K562 (cell line): Measurements from ENCODE around the gene PRR7. TPM values are rescaled to one million over a fixed set of nuclear protein-coding genes. Genes with fewer than 3 reads are reported as not detected.
A peak's percentile ranks its signal among the peaks of the same experiment; 100 is the strongest.

Experiments used
- ATAC-seq: fragments of 200-7000 bp; cut with Tn5 transposase; 3 replicates; pipeline ENCODE4 v1.9.1; 2020; ENCODE audit warnings: moderate library complexity
- BruUV-seq: library from RNA; stranded (reverse); fragments of 400-500 nt; replicated peaks from 2 replicates; lab custom pipeline; 2021; lab: Mats Ljungman, UMichigan
- CTCF ChIA-PET: fragments of 300-600 bp; formaldehyde crosslinking; extraction: SDS; loops from one replicate; lab custom pipeline; 2021; ENCODE audit warnings: low intra/inter-chr PET ratio; lab: Yijun Ruan, JAX
- POLR2A ChIA-PET: fragments of 300-600, 350-650 bp; sonication (Branson Sonifier 250); formaldehyde crosslinking; extraction: SDS; loops from one replicate; lab custom pipeline; 2021; ENCODE audit warnings: antibody characterized with exemption, inconsistent platforms; lab: Yijun Ruan, JAX
- DNase-seq, 4 experiments: peaks; one replicate each; pipeline versions ENCODE4 v3.0.0 to v3.0.0-alpha.2; 2011 to 2018; ENCODE audit warnings: low spot score in 3 of 4, mixed read lengths in 3 of 4; ENCODE audit errors: extremely low read depth in 1 of 4
- FAIRE-seq: peaks from 2 replicates; lab custom pipeline; 2011; peaks lifted over from hg19 to GRCh38; lab: Jason Lieb, UNC
- H2AFZ ChIP-seq: 2 replicates; pipeline ENCODE4 v1.6.0; 2011; ENCODE audit warnings: low read depth, low read length, control low read depth, inconsistent platforms
- H3K27ac ChIP-seq: fragments of 200-600 bp; 3 replicates; pipeline ENCODE4 v1.8.0; 2011; ENCODE audit warnings: low read depth, mild to moderate bottlenecking, control low read depth, inconsistent platforms, low read length, moderate library complexity, mixed read lengths; ENCODE audit errors: extremely low read depth
- H3K27me3 ChIP-seq, 2 experiments: fragments of 300-600 bp in 1 of 2; 2 replicates in 1 of 2; 3 replicates in 1 of 2; pipeline versions ENCODE4 v1.6.0 to v1.8.0; 2011; ENCODE audit warnings: inconsistent platforms in 2 of 2, low read length in 2 of 2, mild to moderate bottlenecking in 1 of 2, mixed read lengths in 1 of 2, moderate library complexity in 1 of 2; ENCODE audit not compliant: control insufficient read depth in 2 of 2, insufficient read depth in 2 of 2
- H3K36me3 ChIP-seq: fragments of 300-600 bp; 3 replicates; pipeline ENCODE4 v1.8.0; 2011; ENCODE audit warnings: mild to moderate bottlenecking, low read length, inconsistent platforms; ENCODE audit not compliant: control insufficient read depth, insufficient read depth
- H3K4me1 ChIP-seq, 2 experiments: fragments of 200-600 bp in 1 of 2; replicated peaks in 1 of 2; 2 replicates in 1 of 2; 3 replicates in 1 of 2; pipeline versions ENCODE4 v1.5.1 to v1.8.0; 2011; ENCODE audit warnings: inconsistent platforms in 2 of 2, low read length in 2 of 2, mild to moderate bottlenecking in 1 of 2, mixed read lengths in 1 of 2, moderate library complexity in 1 of 2; ENCODE audit not compliant: control insufficient read depth in 2 of 2, insufficient read depth in 2 of 2
- H3K4me2 ChIP-seq: 2 replicates; pipeline ENCODE4 v1.6.1; 2011; ENCODE audit warnings: low read length, control low read depth, inconsistent platforms, mixed read lengths; ENCODE audit not compliant: insufficient read depth
- H3K4me3 ChIP-seq: fragments of 200-600 bp; sonication (generic), shearing (Covaris generic); 2 replicates; pipeline ENCODE4 v1.5.1; 2016; ENCODE audit warnings: control low read depth, inconsistent platforms
- H3K79me2 ChIP-seq: fragments of 200-600 bp; 3 replicates; pipeline ENCODE4 v1.8.0; 2011; ENCODE audit warnings: low read length, inconsistent platforms; ENCODE audit not compliant: control insufficient read depth, insufficient read depth
- H3K9ac ChIP-seq, 2 experiments: 2 replicates each; pipeline versions ENCODE4 v1.6.0 to v1.6.1; 2011; ENCODE audit warnings: low read depth in 2 of 2, low read length in 2 of 2, control low read depth in 1 of 2, inconsistent platforms in 1 of 2, mild to moderate bottlenecking in 1 of 2, mixed read lengths in 1 of 2; ENCODE audit not compliant: insufficient read depth in 1 of 2
- H3K9me1 ChIP-seq: one replicate; pipeline ENCODE4 v1.6.0; 2011; ENCODE audit warnings: inconsistent platforms, mild to moderate bottlenecking, low read length, moderate library complexity; ENCODE audit not compliant: control insufficient read depth, insufficient read depth
- H3K9me3 ChIP-seq: replicated peaks from 2 replicates; pipeline ENCODE4 v1.5.1; 2011; ENCODE audit warnings: low read depth, low read length, inconsistent platforms; ENCODE audit not compliant: control insufficient read depth, insufficient read depth
- H4K20me1 ChIP-seq: replicated peaks from 2 replicates; pipeline ENCODE4 v1.6.1; 2011; ENCODE audit warnings: low read length, inconsistent platforms, mixed read lengths; ENCODE audit not compliant: control insufficient read depth, insufficient read depth
- E2F1 ChIP-seq: sonication (generic); formaldehyde crosslinking; IDR thresholded peaks from 2 replicates; pipeline ENCODE4 v1.8.1; 2023; ENCODE audit warnings: mild to moderate bottlenecking, missing genetic modification reagents, moderate library complexity
- HCFC1 ChIP-seq: IDR thresholded peaks from 2 replicates; pipeline ENCODE4 v1.6.1; 2012; ENCODE audit warnings: low read depth, low read length, improper control_type of control experiment
- ILF3 ChIP-seq: fragments of 450-650 bp; IDR thresholded peaks from 2 replicates; pipeline ENCODE4 v1.6.1; 2018; ENCODE audit warnings: antibody characterized with exemption, mild to moderate bottlenecking, moderate library complexity, borderline replicate concordance
- MIER1 ChIP-seq: fragments of 450-650 bp; IDR thresholded peaks from 2 replicates; pipeline ENCODE4 v1.6.1; 2016; ENCODE audit warnings: antibody characterized with exemption, mild to moderate bottlenecking, low read depth
- NFE2L1 ChIP-seq: fragments of 450-650 bp; IDR thresholded peaks from 2 replicates; pipeline ENCODE4 v1.6.1; 2016; ENCODE audit warnings: missing genetic modification characterization, low read depth, mild to moderate bottlenecking, missing compliant biosample characterization, moderate library complexity, borderline replicate concordance
- POLR2A ChIP-seq: fragments of 450-650 bp; conservative IDR thresholded peaks from 2 replicates; pipeline ENCODE4 v1.6.1; 2016
- POLR2B ChIP-seq: fragments of 450-650 bp; IDR thresholded peaks from 2 replicates; pipeline ENCODE4 v1.6.1; 2018; ENCODE audit warnings: low read depth; ENCODE audit not compliant: partially characterized antibody
- POLR2G ChIP-seq: fragments of 200-400 bp; formaldehyde crosslinking; IDR thresholded peaks from 2 replicates; pipeline ENCODE4 v1.6.1; 2017; ENCODE audit warnings: low read depth, mild to moderate bottlenecking, antibody characterized with exemption, low read length, moderate library complexity
- RB1 ChIP-seq: fragments of 450-650 bp; IDR thresholded peaks from 2 replicates; pipeline ENCODE4 v1.6.1; 2017; ENCODE audit warnings: low read depth, mild to moderate bottlenecking
- SUPT5H ChIP-seq: fragments of 450-650 bp; IDR thresholded peaks from 2 replicates; pipeline ENCODE4 v1.6.1; 2016
- U2AF1 ChIP-seq: fragments of 200-400 bp; formaldehyde crosslinking; optimal IDR thresholded peaks from 2 replicates; pipeline ENCODE3; 2017; ENCODE audit warnings: mild to moderate bottlenecking, low read depth, low read length, moderate library complexity
- WGBS: fragments of 100-300 bp; shearing (Covaris generic); methylation state at CpG from one replicate; pipeline ENCODE4 v1.1.6; 2016; ENCODE audit warnings: low coverage, mixed read lengths; ENCODE audit not compliant: insufficient coverage; ENCODE audit errors: missing lambda C conversion rate; 5-methylcytosine and 5-hydroxymethylcytosine counted together
- in situ Hi-C: fragments of 300-500 bp; cut with MboI; formaldehyde crosslinking; loops from 4 replicates; pipeline ENCODE4 v1.15.0; 2018; ENCODE audit warnings: inconsistent platforms, mixed read lengths
- intact Hi-C: fragments of 100-400 bp; cut with micrococcal nuclease; formaldehyde crosslinking; loops from 2 replicates; pipeline ENCODE4 v1.14.2; 2022
- polyA plus RNA-seq, 8 experiments: library from polyadenylated mRNA; depleted of rRNA in 4 of 8; stranded (reverse) in 5 of 8; unstranded in 3 of 8; fragments of >200 nt; fragmentation: Nextera tagmentation in 2 of 8; fragmentation: Illumina TruSeq in 1 of 8; extraction: Ambion mirVana in 2 of 8; extraction: Trizol in 1 of 8; gene quantifications; 2 replicates each; pipeline versions ENCODE4 v1.2.1 to v1.2.3, GENCODE V29; 2011 to 2014; ENCODE audit warnings: inconsistent platforms in 1 of 8, missing spikeins in 1 of 8
- total RNA-seq, 7 experiments: library from RNA; depleted of rRNA in 6 of 7; stranded (reverse); fragments of >200 nt in 6 of 7; fragmentation: Illumina TruSeq in 2 of 7; extraction: Trizol in 2 of 7; gene quantifications; 2 replicates each; pipeline versions ENCODE4 v1.2.1 to v1.2.3, GENCODE V29; 2011 to 2021; ENCODE audit warnings: low replicate concordance in 1 of 7

PRR7 gene
- total and polyA plus RNA-seq, 9 of the 15 experiments (the other 6 are each of a cell fraction or from before 2014, with no cell fraction given): 0.80 to 11.3 (median 10.4) TPM; not detected in 4

- Histone ChIP-seq H3K4me1 (peaks cover 9 to 41% of the 10 kb centered on the region in 2 experiments; a peak in 4 of 5 replicates), H3K27me3 (no peaks in the 10 kb centered on the region), H4K20me1 (peaks cover 27% of the 10 kb centered on the region; the same call in 1 of the 2 replicates), H2AFZ (no peak overlapping the region), H3K36me3 (peaks cover 75% of the 10 kb centered on the region; the same call in 2 of the 3 replicates), H3K27ac (no peak overlapping the region), H3K9me1 (peaks cover 3% of the 10 kb centered on the region), H3K4me3 (no peak overlapping the region), H3K4me2 (no peak overlapping the region), H3K79me2 (no peaks in the 10 kb centered on the region), H3K9ac (peak overlapping the region in 1 of 2 experiments; percentile 45; a peak in 1 of 4 replicates)
- in situ Hi-C loops: no loop called here
- POLR2A ChIA-PET: interaction anchor here (0.6 to 11.8 kb wide), 8 partner anchors 9 to 82 kb away, joined by 3 to 210 read pairs (median 3); partner anchors contain the start of genes GRK6 and RGS14
- no peak for FAIRE-seq
- ATAC-seq: no peak
- TF ChIP-seq POLR2G: peak; percentile 65
- TF ChIP-seq ILF3: peak; percentile 43; the same call in 1 of the 2 replicates
- TF ChIP-seq POLR2B: peak; percentile 33
- TF ChIP-seq NFE2L1 (tag): no peak
- peak; percentile 26; the same call in 1 of the 2 replicates for TF ChIP-seq POLR2A
- peak; percentile 45; the same call in 1 of the 2 replicates for TF ChIP-seq SUPT5H
- TF ChIP-seq RB1: no peak
- no peak for TF ChIP-seq U2AF1
- TF ChIP-seq E2F1 (CRISPR knock-in tag): no peak
- no peak for TF ChIP-seq MIER1
- TF ChIP-seq HCFC1: no peak
- TF ChIP-seq, all 486 proteins: peak for 5
- no peaks in the 10 kb centered on the region for H3K9me3 ChIP-seq
- DNase-seq: no peak
- intact Hi-C loops: no loop called here
- no TSS peak for BruUV-seq
- WGBS: 90% methylated on average over 24 of the region's 24 CpGs
- CTCF ChIA-PET: no interaction called here
These were observed 6.2 kb upstream of the PRR7 start for GRCh38 chr5:177440211-177440989.
